WTC11 (cell line): ENCODE data around the gene CETN2.

ENCODE experiments used
- ATF3 ChIP-seq: sonication (generic); formaldehyde crosslinking; conservative IDR thresholded peaks from 2 replicates; pipeline ENCODE4 v1.8.1; 2022; ENCODE audit warnings: mild to moderate bottlenecking, missing genetic modification reagents
- CTCF ChIP-seq: fragments of 200-600 bp; IDR thresholded peaks from 2 replicates; pipeline ENCODE4 v1.8.0; 2022; ENCODE audit warnings: antibody characterized with exemption
- ESRRA ChIP-seq: sonication (generic); formaldehyde crosslinking; IDR thresholded peaks from 2 replicates; pipeline ENCODE4 v1.8.1; 2022; ENCODE audit warnings: mild to moderate bottlenecking, missing genetic modification reagents, borderline replicate concordance
- NFYB ChIP-seq: sonication (generic); formaldehyde crosslinking; conservative IDR thresholded peaks from 2 replicates; pipeline ENCODE4 v1.8.0; 2022; ENCODE audit warnings: low read depth, missing genetic modification reagents
- SP1 ChIP-seq: sonication (generic); formaldehyde crosslinking; conservative IDR thresholded peaks from 2 replicates; pipeline ENCODE4 v1.8.1; 2022; ENCODE audit warnings: missing genetic modification reagents
- TEAD1 ChIP-seq: sonication (generic); formaldehyde crosslinking; IDR thresholded peaks from 2 replicates; pipeline ENCODE4 v1.8.0; 2022; ENCODE audit warnings: mild to moderate bottlenecking, missing genetic modification reagents
- ZNF281 ChIP-seq: sonication (generic); formaldehyde crosslinking; IDR thresholded peaks from 2 replicates; pipeline ENCODE4 v1.8.0; 2023; ENCODE audit warnings: mild to moderate bottlenecking, missing genetic modification reagents
- TF ChIP-seq, protein P1 (sequence below): sonication (generic); formaldehyde crosslinking; IDR thresholded peaks from 2 replicates; pipeline ENCODE4 v1.8.0; 2022; ENCODE audit warnings: mild to moderate bottlenecking, missing genetic modification reagents
- TF ChIP-seq, protein P2 (sequence below): sonication (generic); formaldehyde crosslinking; IDR thresholded peaks from 2 replicates; pipeline ENCODE4 v1.8.1; 2023; ENCODE audit warnings: mild to moderate bottlenecking, missing genetic modification reagents
- TF ChIP-seq, protein P3 (sequence below): sonication (generic); formaldehyde crosslinking; IDR thresholded peaks from 2 replicates; pipeline ENCODE4 v1.8.1; 2022; ENCODE audit warnings: low read depth, missing genetic modification reagents, borderline replicate concordance
- TF ChIP-seq, protein P4 (sequence below): sonication (generic); formaldehyde crosslinking; IDR thresholded peaks from 2 replicates; pipeline ENCODE4 v1.8.0; 2023; ENCODE audit warnings: missing genetic modification reagents, mild to moderate bottlenecking, borderline replicate concordance

- TF ChIP-seq ESRRA (CRISPR knock-in tag) (no peak), CTCF (no peak), SP1 (CRISPR knock-in tag) (no peak), ZNF281 (CRISPR knock-in tag) (no peak), TEAD1 (CRISPR knock-in tag) (no peak), NFYB (no peak), ATF3 (CRISPR knock-in tag) (no peak)
- TF ChIP-seq, protein P1, sequence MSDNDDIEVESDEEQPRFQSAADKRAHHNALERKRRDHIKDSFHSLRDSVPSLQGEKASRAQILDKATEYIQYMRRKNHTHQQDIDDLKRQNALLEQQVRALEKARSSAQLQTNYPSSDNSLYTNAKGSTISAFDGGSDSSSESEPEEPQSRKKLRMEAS (CRISPR knock-in tag), result no peak
- TF ChIP-seq, protein P2, sequence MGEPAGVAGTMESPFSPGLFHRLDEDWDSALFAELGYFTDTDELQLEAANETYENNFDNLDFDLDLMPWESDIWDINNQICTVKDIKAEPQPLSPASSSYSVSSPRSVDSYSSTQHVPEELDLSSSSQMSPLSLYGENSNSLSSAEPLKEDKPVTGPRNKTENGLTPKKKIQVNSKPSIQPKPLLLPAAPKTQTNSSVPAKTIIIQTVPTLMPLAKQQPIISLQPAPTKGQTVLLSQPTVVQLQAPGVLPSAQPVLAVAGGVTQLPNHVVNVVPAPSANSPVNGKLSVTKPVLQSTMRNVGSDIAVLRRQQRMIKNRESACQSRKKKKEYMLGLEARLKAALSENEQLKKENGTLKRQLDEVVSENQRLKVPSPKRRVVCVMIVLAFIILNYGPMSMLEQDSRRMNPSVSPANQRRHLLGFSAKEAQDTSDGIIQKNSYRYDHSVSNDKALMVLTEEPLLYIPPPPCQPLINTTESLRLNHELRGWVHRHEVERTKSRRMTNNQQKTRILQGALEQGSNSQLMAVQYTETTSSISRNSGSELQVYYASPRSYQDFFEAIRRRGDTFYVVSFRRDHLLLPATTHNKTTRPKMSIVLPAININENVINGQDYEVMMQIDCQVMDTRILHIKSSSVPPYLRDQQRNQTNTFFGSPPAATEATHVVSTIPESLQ (CRISPR knock-in tag), result no peak
- TF ChIP-seq, protein P3, sequence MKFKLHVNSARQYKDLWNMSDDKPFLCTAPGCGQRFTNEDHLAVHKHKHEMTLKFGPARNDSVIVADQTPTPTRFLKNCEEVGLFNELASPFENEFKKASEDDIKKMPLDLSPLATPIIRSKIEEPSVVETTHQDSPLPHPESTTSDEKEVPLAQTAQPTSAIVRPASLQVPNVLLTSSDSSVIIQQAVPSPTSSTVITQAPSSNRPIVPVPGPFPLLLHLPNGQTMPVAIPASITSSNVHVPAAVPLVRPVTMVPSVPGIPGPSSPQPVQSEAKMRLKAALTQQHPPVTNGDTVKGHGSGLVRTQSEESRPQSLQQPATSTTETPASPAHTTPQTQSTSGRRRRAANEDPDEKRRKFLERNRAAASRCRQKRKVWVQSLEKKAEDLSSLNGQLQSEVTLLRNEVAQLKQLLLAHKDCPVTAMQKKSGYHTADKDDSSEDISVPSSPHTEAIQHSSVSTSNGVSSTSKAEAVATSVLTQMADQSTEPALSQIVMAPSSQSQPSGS (CRISPR knock-in tag), result no peak
- TF ChIP-seq, protein P4, sequence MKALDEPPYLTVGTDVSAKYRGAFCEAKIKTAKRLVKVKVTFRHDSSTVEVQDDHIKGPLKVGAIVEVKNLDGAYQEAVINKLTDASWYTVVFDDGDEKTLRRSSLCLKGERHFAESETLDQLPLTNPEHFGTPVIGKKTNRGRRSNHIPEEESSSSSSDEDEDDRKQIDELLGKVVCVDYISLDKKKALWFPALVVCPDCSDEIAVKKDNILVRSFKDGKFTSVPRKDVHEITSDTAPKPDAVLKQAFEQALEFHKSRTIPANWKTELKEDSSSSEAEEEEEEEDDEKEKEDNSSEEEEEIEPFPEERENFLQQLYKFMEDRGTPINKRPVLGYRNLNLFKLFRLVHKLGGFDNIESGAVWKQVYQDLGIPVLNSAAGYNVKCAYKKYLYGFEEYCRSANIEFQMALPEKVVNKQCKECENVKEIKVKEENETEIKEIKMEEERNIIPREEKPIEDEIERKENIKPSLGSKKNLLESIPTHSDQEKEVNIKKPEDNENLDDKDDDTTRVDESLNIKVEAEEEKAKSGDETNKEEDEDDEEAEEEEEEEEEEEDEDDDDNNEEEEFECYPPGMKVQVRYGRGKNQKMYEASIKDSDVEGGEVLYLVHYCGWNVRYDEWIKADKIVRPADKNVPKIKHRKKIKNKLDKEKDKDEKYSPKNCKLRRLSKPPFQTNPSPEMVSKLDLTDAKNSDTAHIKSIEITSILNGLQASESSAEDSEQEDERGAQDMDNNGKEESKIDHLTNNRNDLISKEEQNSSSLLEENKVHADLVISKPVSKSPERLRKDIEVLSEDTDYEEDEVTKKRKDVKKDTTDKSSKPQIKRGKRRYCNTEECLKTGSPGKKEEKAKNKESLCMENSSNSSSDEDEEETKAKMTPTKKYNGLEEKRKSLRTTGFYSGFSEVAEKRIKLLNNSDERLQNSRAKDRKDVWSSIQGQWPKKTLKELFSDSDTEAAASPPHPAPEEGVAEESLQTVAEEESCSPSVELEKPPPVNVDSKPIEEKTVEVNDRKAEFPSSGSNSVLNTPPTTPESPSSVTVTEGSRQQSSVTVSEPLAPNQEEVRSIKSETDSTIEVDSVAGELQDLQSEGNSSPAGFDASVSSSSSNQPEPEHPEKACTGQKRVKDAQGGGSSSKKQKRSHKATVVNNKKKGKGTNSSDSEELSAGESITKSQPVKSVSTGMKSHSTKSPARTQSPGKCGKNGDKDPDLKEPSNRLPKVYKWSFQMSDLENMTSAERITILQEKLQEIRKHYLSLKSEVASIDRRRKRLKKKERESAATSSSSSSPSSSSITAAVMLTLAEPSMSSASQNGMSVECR (CRISPR knock-in tag), result no peak
Measured at GRCh38 chrX:152861116-152861515, 30.6 kb upstream of the CETN2 start.
